Keratinocyte (primary cell): ENCODE measurements around the gene ZNF543. TPM values are rescaled to one million over a fixed set of nuclear protein-coding genes. Genes with fewer than 3 reads are reported as not detected.

ENCODE experiments used
- DNase-seq: peaks from one replicate; pipeline ENCODE4 v3.0.0-alpha.2; 2011; ENCODE audit warnings: low read depth, missing footprints, low spot score
- FAIRE-seq: peaks from 2 replicates; lab custom pipeline; 2011; peaks lifted over from hg19 to GRCh38; lab: Jason Lieb, UNC
- H2AFZ ChIP-seq: 2 replicates; pipeline ENCODE4 v1.6.0; 2012; ENCODE audit warnings: low read length, control low read depth, inconsistent platforms; ENCODE audit not compliant: control insufficient read depth
- H3K27ac ChIP-seq: 2 replicates; pipeline ENCODE4 v1.5.1; 2011; ENCODE audit warnings: low read length; ENCODE audit not compliant: control insufficient read depth, insufficient read depth
- H3K27me3 ChIP-seq: 3 replicates; pipeline ENCODE4 v1.6.0; 2011; ENCODE audit warnings: low read length; ENCODE audit not compliant: control insufficient read depth, insufficient read depth; ENCODE audit errors: extremely low read depth
- H3K36me3 ChIP-seq, 2 experiments: 2 replicates in 1 of 2; 3 replicates in 1 of 2; pipeline ENCODE4 v1.5.1; 2011; ENCODE audit warnings: low read length in 2 of 2, mild to moderate bottlenecking in 1 of 2; ENCODE audit not compliant: control insufficient read depth in 2 of 2, insufficient read depth in 2 of 2; ENCODE audit errors: extremely low read depth in 1 of 2
- H3K4me1 ChIP-seq: 3 replicates; pipeline ENCODE4 v1.5.1; 2011; ENCODE audit warnings: low read length; ENCODE audit not compliant: control insufficient read depth, insufficient read depth; ENCODE audit errors: extremely low read depth
- H3K4me2 ChIP-seq: 3 replicates; pipeline ENCODE4 v1.6.0; 2011; ENCODE audit warnings: low read depth, low read length; ENCODE audit not compliant: control insufficient read depth, insufficient read depth; ENCODE audit errors: extremely low read depth
- H3K4me3 ChIP-seq, 3 experiments: fragments of 200-600 bp in 1 of 3; sonication (generic) in 1 of 3; 2 replicates in 2 of 3; 3 replicates in 1 of 3; pipeline ENCODE4 v1.5.1; 2011 to 2016; ENCODE audit warnings: low read length in 3 of 3, mild to moderate bottlenecking in 3 of 3, control low read depth in 2 of 3, inconsistent platforms in 1 of 3, low read depth in 1 of 3, mixed read lengths in 1 of 3, mixed run types in 1 of 3, moderate library complexity in 1 of 3; ENCODE audit not compliant: control insufficient read depth in 2 of 3, insufficient read depth in 2 of 3; ENCODE audit errors: extremely low read depth in 1 of 3
- H3K79me2 ChIP-seq: 2 replicates; pipeline ENCODE4 v1.6.0; 2012; ENCODE audit warnings: low read length; ENCODE audit not compliant: control insufficient read depth, insufficient read depth
- H3K9ac ChIP-seq: 3 replicates; pipeline ENCODE4 v1.6.0; 2011; ENCODE audit warnings: low read length; ENCODE audit not compliant: control insufficient read depth, insufficient read depth; ENCODE audit errors: extremely low read depth
- H3K9me1 ChIP-seq: 3 replicates; pipeline ENCODE4 v1.6.0; 2011; ENCODE audit warnings: low read length; ENCODE audit not compliant: control insufficient read depth, insufficient read depth; ENCODE audit errors: extremely low read depth
- H3K9me3 ChIP-seq: 2 replicates; pipeline ENCODE4 v1.5.1; 2012; ENCODE audit warnings: low read depth, low read length; ENCODE audit not compliant: control insufficient read depth
- H4K20me1 ChIP-seq: 3 replicates; pipeline ENCODE4 v1.6.0; 2011; ENCODE audit warnings: low read length; ENCODE audit not compliant: control insufficient read depth, insufficient read depth; ENCODE audit errors: extremely low read depth
- CTCF ChIP-seq, 3 experiments: IDR thresholded peaks in 1 of 3; conservative IDR thresholded peaks in 1 of 3; optimal IDR thresholded peaks in 1 of 3; 2 replicates in 2 of 3; 3 replicates in 1 of 3; pipeline versions ENCODE3 to v1.5.1; 2011; ENCODE audit warnings: low read length in 3 of 3, mild to moderate bottlenecking in 3 of 3, moderate library complexity in 2 of 3, control low read depth in 1 of 3, inconsistent platforms in 1 of 3; ENCODE audit not compliant: insufficient read depth in 2 of 3; ENCODE audit errors: extremely low read depth in 1 of 3
- EZH2 ChIP-seq: IDR thresholded peaks from one replicate; pipeline ENCODE4 v1.6.1; 2012; ENCODE audit warnings: inconsistent platforms, mild to moderate bottlenecking, low read length, moderate library complexity
- dilution Hi-C: fragments of 300-500 bp; cut with MboI; formaldehyde crosslinking; loops from one replicate; pipeline ENCODE4 v1.7.0; 2020; ENCODE audit warnings: low sequenced_read_pairs; ENCODE audit not compliant: extremely low pct_ligation_motif_present
- polyA plus RNA-seq, 5 experiments: library from polyadenylated mRNA; depleted of rRNA in 3 of 5; stranded (reverse) in 3 of 5; stranded (forward) in 1 of 5; unstranded in 1 of 5; fragments of >200 nt; gene quantifications; 1 replicate in 1 of 5; 2 replicates in 3 of 5; 3 replicates in 1 of 5; pipeline versions ENCODE4 v1.2.1 to v1.2.3, GENCODE V29; 2011 to 2012; ENCODE audit warnings: missing spikeins in 2 of 5, low read depth in 1 of 5, low replicate concordance in 1 of 5

ZNF543 gene
- polyA plus RNA-seq, 1 donor (not counting 4 experiments of a cell fraction or from before 2014, with no cell fraction given), result 2.5 TPM

GRCh38 chr19:57350877-57351805, 30.9 kb downstream of the ZNF543 start, which contains the start of gene ZNF304:
TSS of gene ZNF304 (plus strand) at chr19:57351271. CDS start at chr19:57351665, 394 bp downstream.
- Histone ChIP-seq H3K9me1 (no peaks in the 10 kb centered on the region), H2AFZ (peak within 1 kb of the TSS; percentile 99), H3K79me2 (peaks cover 36% of the 10 kb centered on the region), H3K9ac (peak within 1 kb of the TSS; percentile 85), H3K9me3 (no peaks in the 10 kb centered on the region), H3K27ac (peak within 1 kb of the TSS; percentile 74), H3K36me3 (peaks cover under 1 to 14% of the 10 kb centered on the region in 2 experiments), H3K4me1 (peaks cover 13% of the 10 kb centered on the region), H3K4me2 (peak within 1 kb of the TSS; percentile 96), H3K4me3 (peak within 1 kb of the TSS; percentile 63 to 86 (median 72)), H4K20me1 (no peaks in the 10 kb centered on the region), H3K27me3 (no peaks in the 10 kb centered on the region)
- peak; percentile 59 for DNase-seq
- dilution Hi-C loops, result no loop called here
- FAIRE-seq, result peak; percentile 92
- no peak for TF ChIP-seq EZH2
- no peak for TF ChIP-seq CTCF (optimal IDR thresholded peaks at IDR 0.05 in 1 of 3, IDR thresholded peaks at IDR 0.05 in 1 of 3, conservative IDR thresholded peaks at IDR 0.05 in 1 of 3; ENCODE audit: extremely low read depth in 1 of 3, insufficient read depth in 2 of 3, low read length in 3 of 3)

GRCh38 chr19:57351867-57352266, 31.6 kb downstream of the ZNF543 start:
- H3K9me1 ChIP-seq, result no peaks in the 10 kb centered on the region
- H3K9me3 ChIP-seq, result no peaks in the 10 kb centered on the region
- H3K27ac ChIP-seq, result peak overlapping the region; percentile 74
- peak overlapping the region; percentile 63 to 86 (median 72) for H3K4me3 ChIP-seq
- H3K36me3 ChIP-seq, result peaks cover 6 to 20% of the 10 kb centered on the region in 2 experiments
- TF ChIP-seq CTCF (optimal IDR thresholded peaks at IDR 0.05 in 1 of 3, IDR thresholded peaks at IDR 0.05 in 1 of 3, conservative IDR thresholded peaks at IDR 0.05 in 1 of 3; ENCODE audit: extremely low read depth in 1 of 3, insufficient read depth in 2 of 3, low read length in 3 of 3) (peak; percentile 25 to 32 (median 30)), EZH2 (no peak)
- peak overlapping the region; percentile 96 for H3K4me2 ChIP-seq
- peaks cover 13% of the 10 kb centered on the region for H3K4me1 ChIP-seq
- H3K79me2 ChIP-seq, result peaks cover 36% of the 10 kb centered on the region
- FAIRE-seq, result no peak
- peak overlapping the region; percentile 85 for H3K9ac ChIP-seq
- H3K27me3 ChIP-seq, result no peaks in the 10 kb centered on the region
- H4K20me1 ChIP-seq, result no peaks in the 10 kb centered on the region
- dilution Hi-C loops, result no loop called here
- peak overlapping the region; percentile 95 for H2AFZ ChIP-seq
- no peak for DNase-seq
